CD4-positive, alpha-beta T cell treated with Interleukin-6 at 100 ng/mL for 8 hours (primary cell): Measurements from ENCODE around the gene GMDS.

Experiments
- DNase-seq: peaks from one replicate; pipeline ENCODE4 v3.0.0-alpha.2; 2020; ENCODE audit warnings: mixed read lengths, low spot score

GMDS gene

DNA sequence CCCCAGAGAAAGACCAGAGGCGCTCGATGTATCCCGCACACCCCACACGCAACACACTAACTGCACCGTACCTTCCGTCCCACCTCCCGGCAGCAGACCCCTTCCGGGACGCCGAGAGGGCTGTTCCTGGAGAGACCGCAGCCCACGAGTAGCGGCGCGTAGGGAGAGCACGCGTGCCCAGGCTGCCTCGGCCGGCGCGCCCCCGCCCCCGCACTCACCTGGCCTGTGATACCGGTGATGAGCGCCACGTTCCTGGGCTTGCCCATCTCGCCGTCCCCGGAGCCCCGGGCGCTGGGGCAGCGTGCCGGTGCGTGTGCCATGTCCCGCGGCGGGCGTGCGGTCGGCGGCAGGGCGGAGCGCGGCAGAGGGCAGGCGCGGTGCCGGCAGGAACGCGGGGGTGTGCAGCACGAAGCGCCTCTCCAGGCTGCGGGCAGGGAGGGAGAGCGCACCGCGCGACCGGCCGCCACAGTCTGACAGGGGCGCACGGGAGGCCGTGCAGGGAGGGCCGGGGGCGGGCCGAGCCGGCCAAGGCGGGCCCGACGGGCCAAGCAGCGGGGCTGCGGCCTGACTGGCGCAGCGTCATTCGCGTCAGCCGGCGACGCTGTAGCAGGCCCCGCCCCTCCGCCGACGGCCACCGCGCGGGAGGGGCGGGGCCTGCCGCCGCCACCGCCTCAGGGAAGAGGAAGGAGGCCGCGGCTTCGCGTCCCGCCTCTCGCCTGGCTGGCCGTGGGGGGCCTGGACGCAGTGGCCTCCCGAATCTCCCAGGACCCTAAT, at the start of gene GMDS:
GMDS (minus strand) TSS at position 503 of the 774 bp plus-strand sequence.
- DNase-seq, result peak; percentile 80

DNA sequence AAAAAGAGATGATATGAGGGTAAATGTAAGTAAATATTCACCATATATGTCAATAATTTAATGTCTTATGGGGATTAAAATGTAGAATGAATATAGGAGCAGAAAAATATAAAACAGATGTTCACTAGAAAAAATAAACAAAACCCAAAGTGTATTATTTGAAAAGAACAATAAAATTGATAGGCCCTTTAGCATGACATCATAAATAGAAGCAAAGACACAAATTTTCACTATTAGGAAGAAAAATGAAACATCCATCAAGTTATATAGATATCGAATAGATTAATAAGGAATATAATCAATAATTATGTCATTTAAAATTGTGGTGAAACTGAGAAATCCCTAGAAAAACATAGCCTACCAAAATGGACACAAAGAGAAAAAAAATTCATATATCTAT, 40.1 kb upstream of the GMDS start:
- no peak for DNase-seq

DNA sequence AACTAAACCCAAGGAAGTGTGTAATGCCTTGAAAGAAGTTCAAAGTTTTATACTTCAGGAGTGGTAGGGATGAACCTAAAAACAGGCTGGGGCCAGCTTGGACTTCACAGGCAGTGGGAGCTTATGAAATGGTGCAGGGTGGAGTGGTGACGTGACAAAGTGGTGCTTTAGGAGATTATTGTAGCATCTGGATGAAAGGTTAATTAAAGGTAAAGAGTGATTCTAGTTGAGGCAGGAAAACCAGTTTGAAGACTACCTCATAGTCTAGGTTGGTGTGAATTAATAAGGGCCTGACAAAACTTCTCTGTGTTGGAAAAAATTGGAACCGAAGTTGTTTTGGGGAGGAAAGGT, 30.5 kb upstream of the GMDS start:
- DNase-seq, result no peak

DNA sequence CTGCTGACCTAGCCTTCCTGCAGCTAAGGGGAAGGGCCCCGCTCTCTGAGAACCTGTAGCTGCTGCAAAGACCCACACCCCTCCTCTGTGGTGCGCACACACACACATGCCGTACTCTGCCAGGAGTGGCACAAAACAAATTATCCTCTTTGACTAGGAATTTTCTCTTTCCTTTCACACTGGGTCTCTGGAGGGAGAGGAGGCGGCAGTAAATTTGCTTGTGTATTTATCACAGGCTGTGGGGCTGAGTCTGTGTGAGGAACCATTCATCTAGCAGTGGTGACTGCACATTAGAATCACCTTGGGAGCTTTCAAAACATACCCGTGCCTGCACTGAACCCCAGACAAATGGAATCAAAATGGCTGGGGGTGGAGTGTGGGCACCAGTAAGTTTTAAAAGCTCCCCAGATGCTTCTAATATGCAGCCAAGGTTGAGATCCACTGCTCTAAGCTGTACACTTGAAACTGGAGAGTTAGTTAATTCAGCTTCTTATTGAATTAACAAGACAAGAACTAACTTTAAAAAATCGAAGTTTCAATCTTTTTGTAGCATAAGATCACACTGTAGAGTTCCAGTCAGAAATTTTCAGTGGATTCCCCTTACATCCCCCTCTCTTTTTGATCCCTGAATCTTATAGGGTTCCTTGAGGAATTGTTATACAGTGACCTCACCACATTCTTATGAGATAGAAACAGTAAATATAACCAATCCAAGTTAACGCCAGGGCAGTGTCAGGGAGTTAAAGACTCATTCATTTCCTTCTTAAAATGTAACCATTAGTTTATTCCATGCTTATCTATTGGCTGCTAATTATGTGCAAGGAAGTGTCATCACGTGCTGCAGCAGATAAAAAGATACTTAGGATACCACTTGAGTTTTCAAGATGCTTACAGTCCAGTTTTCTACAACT, 29.8 kb upstream of the GMDS start:
- no peak for DNase-seq

DNA sequence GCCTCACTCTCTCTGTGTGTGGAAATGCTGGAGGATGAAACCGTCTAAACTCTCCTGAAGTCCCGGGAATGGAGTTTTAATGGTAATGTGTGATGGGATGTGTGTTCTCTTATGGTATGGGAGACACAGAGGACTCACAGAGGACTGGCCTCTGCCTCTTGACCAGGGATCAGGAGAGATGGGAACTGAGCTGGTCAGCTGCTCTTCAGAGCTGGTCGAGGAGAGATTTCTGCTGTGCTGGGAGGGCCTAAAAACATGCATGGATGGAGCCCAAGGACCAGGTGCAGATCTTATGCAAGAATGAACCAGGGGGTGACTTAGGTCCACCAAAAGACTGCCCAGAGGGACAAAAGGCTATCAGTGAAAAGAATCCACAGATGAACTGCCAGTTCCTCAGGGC, 27.3 kb upstream of the GMDS start:
- DNase-seq, result no peak

DNA sequence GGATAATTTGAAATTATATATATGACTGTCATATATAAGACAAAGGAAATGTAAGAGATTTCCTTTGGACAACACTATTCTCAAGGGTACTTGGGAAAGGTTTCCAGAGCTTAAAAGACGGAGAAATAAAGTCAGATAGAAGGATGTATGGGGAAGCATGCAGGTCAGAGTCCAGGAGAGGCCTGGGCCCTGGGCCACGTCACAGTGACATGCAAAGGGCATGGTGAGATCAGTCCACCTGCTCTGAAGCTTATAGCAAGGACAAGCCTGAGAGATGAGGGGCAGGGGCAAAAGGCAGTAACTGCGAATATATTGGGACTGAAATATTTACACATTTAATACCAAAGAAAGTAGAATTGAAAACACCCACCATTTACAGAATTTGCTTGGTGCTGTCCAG, 24.6 kb upstream of the GMDS start:
- DNase-seq, result no peak

DNA sequence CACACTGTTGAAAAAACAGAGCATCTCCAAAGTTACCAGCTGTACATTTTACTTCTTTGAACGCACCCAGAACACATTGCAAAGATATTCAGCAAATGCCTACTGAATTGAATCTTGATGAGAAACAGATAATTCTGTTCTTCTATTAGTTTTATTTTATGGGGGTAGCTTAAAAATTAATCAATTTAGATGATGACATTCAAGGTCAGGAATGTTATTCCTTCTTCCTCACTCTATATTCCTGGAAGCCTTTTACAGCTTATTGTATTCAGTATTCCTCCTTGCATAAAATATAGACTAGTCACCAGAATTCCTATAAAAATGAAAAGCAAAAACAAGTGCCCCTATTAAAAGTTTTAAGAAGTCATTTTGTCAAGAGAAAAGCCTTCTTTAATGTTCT, 21.4 kb upstream of the GMDS start:
- no peak for DNase-seq

DNA sequence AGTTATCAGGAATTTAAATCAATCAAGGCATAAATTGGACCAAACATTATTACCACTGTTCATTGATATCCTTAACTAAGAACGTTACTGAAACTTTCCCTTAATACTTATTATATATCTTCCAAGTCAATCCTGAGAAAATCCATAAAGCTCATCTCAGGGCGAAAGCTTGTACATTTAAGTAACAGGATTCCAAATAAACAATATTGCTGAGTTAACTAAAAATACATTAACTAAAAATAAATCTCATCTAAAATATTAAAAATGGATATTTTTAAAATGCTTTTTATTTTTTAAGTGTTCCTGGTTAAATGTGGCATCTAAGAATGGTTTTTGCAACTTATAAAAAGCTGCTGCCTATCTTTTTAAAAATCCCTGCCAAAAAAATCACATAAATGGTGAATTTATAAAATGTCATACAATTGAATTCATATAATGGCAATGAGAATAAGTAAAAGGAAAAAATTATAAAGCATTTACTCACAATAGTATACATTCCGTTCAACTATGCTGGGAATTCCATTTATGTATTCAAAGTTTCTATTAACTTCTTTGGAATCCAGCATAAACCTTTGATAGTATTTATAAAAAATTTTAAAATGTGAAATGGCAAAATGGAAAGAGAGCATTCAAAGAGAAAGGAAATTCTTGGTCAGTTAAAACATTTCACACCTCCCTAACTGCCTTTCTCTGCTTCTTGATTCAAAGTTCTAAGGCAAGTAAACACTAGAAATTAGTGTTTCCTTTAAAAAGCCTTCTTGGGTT, 20.8 kb upstream of the GMDS start:
- DNase-seq, result no peak

DNA sequence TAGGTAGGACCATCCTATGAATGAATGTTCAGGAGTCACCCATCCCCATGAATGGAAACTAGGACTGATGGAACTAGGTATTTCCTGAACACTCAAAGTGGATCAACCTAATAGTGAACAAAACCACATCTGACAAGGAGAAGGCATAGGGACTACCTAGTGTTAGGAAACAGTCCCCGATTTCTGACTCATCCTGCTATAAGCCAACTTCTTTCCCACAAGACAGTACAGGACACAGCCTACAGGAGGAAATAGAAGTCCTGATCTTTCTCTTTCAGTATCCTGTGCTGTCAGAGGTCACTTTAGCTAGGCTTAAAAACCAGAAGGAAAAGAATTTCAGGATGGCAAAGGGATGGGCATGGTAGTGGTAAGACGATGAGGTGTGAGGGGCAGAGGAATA, 19.5 kb upstream of the GMDS start:
- no peak for DNase-seq

DNA sequence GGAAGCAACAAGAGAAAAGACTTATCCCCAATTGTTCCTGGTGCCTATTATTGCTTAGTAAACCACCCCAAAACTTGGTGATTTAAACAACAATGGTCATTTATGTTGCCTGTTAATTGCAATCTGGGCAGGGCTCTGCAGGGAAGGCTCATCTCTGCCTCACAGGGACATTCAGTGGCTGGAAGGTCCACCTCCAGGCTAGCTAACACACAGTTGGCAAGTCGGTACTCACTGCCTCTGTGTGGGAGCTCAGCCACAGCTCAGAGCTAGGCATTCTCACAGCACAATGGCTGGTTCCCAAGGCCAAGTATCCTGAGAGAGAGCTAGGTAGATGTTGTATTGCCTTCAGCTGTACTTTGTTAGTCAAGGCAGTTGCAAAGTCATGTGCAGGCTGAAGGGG, 18.5 kb upstream of the GMDS start:
- no peak for DNase-seq

DNA sequence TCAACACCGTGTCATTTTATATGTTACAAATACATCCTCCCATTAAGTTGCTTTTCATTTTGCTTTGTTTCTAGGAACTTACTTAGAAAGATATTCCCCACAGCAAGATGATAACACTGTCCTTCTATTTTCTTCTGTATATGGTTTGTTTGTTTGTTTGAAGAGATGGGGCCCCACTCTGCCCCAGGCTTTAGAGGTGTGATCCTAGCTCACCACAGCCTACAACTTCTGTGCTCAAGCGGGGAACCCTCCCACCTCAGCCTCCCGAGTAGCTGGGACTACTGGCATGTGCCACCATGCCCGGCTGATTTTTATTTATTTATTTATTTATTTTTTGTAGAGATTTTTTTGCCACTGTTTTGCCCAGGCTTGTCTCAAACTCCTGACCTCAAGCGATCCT, 14.2 kb upstream of the GMDS start:
- DNase-seq, result no peak

DNA sequence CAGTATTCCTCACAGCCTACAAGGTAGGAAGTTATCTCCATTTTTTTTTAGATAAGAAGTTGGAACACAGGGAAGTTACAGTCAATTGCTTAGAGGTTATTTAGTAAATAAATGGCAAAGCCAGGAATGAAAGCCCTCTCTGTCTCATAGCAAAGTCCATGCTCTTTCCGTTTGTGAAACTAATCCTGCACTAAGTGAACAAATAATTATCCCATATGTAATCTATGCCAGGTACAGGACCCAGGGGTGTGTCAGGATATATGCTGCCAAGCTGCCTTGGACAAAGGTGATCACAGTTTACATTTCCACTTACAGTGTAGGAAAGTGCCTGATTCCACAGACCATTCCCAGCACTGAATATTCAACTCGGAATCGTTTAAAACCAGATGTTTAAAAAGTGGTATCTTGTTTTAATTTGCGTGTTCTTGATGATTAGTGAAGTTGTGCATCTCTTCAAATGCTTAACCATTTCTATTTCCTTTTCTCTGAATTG, 13.6 kb upstream of the GMDS start:
- DNase-seq, result no peak

DNA sequence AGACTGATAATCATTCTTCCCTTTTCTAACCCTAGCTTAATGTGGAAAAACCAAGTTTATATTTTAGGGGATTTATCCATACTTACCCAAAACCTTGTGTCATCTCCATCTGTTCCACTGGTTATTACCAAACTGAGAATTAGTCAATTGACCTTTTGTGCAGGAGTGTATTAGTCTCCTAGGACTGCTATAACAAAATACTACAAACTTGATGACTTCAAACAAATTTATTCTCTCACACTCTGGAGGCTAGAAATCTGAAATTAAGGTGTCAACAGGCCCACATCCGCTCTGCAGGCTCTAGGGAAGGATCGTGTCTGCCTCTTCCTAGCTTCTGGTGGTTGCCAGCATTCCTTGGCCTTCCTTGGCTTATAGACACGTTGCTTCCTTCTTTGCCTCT, 12.7 kb upstream of the GMDS start:
- no peak for DNase-seq

DNA sequence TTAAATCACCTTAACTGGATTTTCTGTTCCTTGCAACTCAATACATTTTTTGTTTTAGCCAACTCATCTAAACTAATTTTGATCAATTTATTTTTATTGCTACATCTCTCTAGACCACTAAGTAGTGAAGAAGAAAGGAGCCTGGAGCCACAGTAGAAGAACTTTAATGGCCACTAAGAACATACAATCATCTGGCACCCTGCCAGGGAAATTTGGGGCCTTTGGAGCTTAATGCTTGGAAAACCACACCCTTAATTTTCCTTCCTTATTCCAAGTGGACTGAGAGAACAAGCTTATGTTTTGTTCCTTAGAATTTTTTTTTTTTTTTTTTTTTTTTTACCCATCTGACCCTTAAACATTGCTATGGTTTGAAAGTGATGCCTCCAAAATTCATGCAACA, 12.0 kb upstream of the GMDS start:
- DNase-seq, result no peak

DNA sequence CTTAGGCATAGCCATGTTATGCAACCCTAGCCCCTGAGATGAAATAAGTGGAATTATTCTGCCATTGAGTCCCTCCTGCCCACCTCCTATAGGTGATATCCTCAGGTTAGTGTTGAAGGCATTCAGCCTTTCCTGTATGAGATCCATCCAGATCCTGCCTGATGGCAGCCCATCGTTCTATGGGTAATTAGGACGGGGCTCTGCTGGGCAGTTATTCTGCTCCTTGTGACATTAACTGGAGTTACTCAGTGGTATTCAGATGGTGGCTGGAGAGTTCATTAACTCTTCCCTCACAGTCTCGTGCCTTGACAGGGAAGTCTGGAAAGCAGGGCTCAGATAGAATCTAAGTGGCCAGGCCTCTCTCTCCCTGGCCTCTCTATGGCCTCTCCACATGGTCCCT, 9.3 kb upstream of the GMDS start:
- no peak for DNase-seq

DNA sequence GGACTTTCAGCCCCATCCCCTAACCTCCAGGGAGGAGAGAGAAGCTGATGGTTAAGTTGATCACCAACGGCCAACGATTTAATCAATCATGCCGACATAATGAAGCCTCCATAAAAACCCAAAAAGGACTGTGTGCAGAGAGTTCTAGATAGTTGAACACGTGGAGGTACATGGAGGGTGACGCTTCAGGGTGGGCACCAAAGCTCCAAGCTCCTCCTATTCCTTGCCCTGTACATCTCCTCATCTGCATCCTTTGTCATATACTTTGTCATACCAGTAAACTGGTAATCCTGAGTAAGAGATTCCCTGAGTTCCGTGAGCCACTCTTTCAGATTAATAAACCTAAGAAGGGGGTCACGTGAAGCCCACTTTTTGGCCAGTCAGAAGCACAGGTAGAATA, 3.7 kb upstream of the GMDS start:
- DNase-seq, result no peak

DNA sequence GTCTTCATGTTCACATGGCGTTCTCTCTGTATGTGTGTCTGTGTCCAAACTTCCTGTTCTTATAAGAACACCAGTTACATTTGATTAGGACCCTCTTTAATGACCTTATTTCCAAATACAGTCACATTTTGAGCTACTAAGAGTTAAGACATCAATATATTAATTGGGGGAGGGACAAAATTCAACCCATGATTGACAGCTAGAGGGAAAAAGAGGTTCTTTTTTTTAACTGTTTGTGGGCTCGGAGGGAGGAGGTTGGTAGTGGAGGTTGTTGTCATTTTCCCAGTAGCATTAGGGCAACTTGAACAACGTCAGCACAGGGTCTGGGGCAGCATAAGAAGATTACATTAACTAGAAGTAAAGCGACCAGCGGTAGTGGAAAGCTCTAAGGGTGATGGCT, 2.3 kb upstream of the GMDS start:
- no peak for DNase-seq

DNA sequence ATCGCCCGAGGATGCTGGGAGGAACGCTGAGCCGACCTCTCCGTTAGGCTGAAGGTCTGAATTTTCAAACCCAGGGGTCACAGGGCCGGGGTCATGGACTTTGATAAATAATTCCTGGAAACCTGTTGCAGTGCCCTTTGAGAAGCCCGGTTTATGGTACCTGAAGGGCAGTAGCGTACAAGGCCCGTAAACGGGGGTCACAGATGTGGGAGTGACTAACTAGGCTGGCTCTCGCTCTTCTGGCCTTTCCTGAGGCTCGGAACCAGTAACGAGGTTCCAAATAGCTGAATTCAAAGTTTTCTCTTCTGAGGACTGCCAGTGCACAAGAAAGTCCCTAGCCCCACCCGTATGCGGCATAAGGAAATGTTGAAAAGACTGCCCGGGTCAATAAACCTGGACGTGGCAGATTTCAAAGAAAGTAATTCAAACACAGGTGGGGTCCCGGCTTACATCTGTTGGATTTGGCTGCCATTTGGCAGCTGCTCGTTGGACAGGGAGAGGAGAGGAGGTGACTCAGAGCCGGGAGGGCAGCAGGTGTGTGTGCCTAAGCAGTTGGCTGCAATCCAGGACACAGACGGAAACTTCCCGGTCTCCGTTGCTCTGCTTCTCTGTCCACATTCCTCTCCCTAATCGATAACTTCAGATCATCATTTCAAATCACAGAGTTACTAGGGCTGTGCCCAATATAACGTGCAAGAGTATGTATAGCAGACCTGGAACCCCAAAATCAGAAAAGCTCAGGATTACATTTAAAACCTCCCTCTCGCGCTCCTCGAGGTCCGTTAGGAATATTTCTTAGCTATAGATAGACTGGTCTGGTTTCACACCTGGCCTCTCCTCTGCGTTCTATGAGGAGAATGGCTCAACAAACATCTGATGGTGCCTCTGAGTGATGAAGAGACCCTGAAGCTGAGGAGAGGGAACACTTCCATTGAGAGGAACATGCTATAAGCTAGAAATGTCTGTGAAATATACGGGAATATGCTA, 765 bp upstream of the GMDS start:
- DNase-seq, result peak; percentile 36

DNA sequence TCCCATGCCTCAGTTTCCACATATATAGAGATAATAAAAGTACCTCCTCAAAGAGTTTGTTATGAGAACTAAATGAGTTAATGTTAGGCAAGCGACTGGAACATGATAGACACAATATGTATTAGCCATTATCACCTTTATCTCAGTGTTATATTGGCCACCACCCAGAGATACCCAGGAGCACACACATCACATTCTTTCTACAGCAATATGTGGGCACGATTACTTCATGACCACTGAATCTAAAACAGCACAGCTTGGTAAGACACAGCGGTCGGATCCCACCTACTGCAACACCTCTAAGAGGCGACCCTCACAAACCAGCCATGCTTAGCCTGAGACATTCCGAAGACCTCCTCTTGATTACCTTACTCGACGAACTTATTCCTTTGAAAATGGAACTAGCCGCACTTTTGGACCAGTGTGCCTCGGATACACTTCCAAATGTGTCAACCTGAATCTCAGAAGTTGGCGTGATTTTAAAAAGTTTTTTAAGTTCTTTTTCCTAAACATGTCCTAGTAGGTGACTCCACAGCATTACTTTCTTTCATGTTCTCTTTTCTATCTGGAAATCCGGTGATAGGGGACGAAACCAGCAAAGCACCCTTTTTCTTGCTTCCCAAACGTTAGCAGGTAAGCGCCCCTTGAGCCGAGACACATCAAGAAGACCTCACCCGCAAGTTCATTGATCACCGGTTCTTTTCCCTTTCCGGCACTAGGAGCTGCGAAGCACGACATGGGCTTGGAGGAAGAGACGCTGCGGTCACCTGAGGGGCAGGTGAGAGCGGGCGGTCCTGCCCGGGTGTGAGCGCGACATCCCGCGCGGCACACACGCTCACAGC, 923 bp downstream of the GMDS start:
- DNase-seq, result no peak

DNA sequence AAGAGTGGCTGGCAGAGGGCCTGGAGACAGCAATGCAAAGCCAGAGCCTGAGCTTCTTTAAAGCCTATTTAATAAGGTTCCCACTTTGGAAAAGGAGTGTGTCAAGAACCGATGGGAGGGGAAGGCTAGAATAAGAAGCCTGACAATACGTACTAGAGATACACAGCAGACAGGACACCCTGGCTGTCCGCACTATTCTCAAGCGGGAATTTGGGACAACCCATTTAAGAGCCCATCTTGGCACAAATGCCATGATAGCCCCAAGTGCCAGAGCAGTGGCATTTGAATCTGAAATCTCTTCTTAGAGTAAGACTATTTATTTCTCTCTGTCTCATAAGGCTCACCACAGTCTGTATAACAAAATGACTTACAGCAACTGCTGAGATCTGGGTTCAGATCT, 3.1 kb downstream of the GMDS start:
- no peak for DNase-seq
